Neural progenitor cell (in vitro differentiated cells): ENCODE data around the gene THBS4. TPM values are rescaled to one million over a fixed set of nuclear protein-coding genes. Genes with fewer than 3 reads are reported as not detected.
A peak's percentile ranks its signal among the peaks of the same experiment; 100 is the strongest.

ENCODE experiments used
- DNase-seq: peaks from one replicate; pipeline ENCODE4 v3.0.0-alpha.2; 2016; ENCODE audit warnings: low spot score
- H2AFZ ChIP-seq: fragments of 200-600 bp; sonication (generic); replicated peaks from 2 replicates; pipeline ENCODE4 v1.6.1; 2016; ENCODE audit warnings: antibody characterized with exemption
- H3F3A ChIP-seq: fragments of 200-600 bp; sonication (generic); 2 replicates; pipeline ENCODE4 v1.6.1; 2016; ENCODE audit warnings: antibody characterized with exemption, low read depth
- H3K27ac ChIP-seq: fragments of 200-600 bp; sonication (generic); 2 replicates; pipeline ENCODE4 v1.5.1; 2016; ENCODE audit warnings: mild to moderate bottlenecking
- H3K27me3 ChIP-seq: fragments of 200-600 bp; sonication (generic); 2 replicates; pipeline ENCODE4 v1.6.1; 2016; ENCODE audit warnings: mild to moderate bottlenecking, moderate library complexity
- H3K36me3 ChIP-seq: fragments of 200-600 bp; sonication (generic); 2 replicates; pipeline ENCODE4 v1.5.1; 2016
- H3K4me1 ChIP-seq: fragments of 200-600 bp; sonication (generic); 2 replicates; pipeline ENCODE4 v1.6.1; 2016; ENCODE audit warnings: mixed run types
- H3K4me2 ChIP-seq: fragments of 200-600 bp; sonication (generic); 2 replicates; pipeline ENCODE4 v1.6.1; 2016
- H3K4me3 ChIP-seq: fragments of 200-600 bp; sonication (generic); 2 replicates; pipeline ENCODE4 v1.5.1; 2016
- H3K79me2 ChIP-seq: fragments of 200-600 bp; sonication (generic); 2 replicates; pipeline ENCODE4 v1.6.1; 2016; ENCODE audit warnings: low read depth
- H3K9ac ChIP-seq: fragments of 200-600 bp; sonication (generic); 2 replicates; pipeline ENCODE4 v1.6.1; 2016
- H3K9me3 ChIP-seq: fragments of 200-600 bp; sonication (generic); 2 replicates; pipeline ENCODE4 v1.5.1; 2016; ENCODE audit warnings: low read depth
- H4K20me1 ChIP-seq: fragments of 200-600 bp; sonication (generic); 2 replicates; pipeline ENCODE4 v1.6.1; 2016; ENCODE audit warnings: low read depth
- H3K27ac Mint-ChIP-seq: 3 replicates; pipeline ENCODE4 v1.8.0; 2021; ENCODE audit warnings: mixed read lengths
- H3K27me3 Mint-ChIP-seq: 2 replicates; pipeline ENCODE4 v1.8.0; 2022; ENCODE audit warnings: low read depth, mild to moderate bottlenecking, inconsistent platforms, moderate library complexity, mixed read lengths; ENCODE audit not compliant: insufficient read depth
- H3K36me3 Mint-ChIP-seq: 3 replicates; pipeline ENCODE4 v1.8.0; 2021; ENCODE audit warnings: mixed read lengths
- H3K4me1 Mint-ChIP-seq: 3 replicates; pipeline ENCODE4 v1.8.0; 2021; ENCODE audit warnings: mixed read lengths
- H3K4me3 Mint-ChIP-seq: 3 replicates; pipeline ENCODE4 v1.8.0; 2021; ENCODE audit warnings: mild to moderate bottlenecking, moderate library complexity, mixed read lengths
- H3K9me3 Mint-ChIP-seq: 3 replicates; pipeline ENCODE4 v1.8.0; 2020; ENCODE audit warnings: mixed read lengths
- EZH2 ChIP-seq: fragments of 200-600 bp; sonication (generic); IDR thresholded peaks from 2 replicates; pipeline ENCODE4 v1.6.1; 2017; ENCODE audit warnings: antibody characterized with exemption, mild to moderate bottlenecking, moderate library complexity
- EZH2phosphoT487 ChIP-seq: fragments of 200-600 bp; sonication (generic); IDR thresholded peaks from 2 replicates; pipeline ENCODE4 v1.6.1; 2017; ENCODE audit warnings: antibody characterized with exemption
- total RNA-seq: library from RNA; depleted of rRNA; stranded (reverse); fragments of >200 nt; gene quantifications from 2 replicates; pipeline ENCODE4 v1.2.3, GENCODE V29; 2015; ENCODE audit warnings: low replicate concordance
- TF ChIP-seq, protein P1 (sequence below): fragments of 200-600 bp; sonication (generic); IDR thresholded peaks from 2 replicates; pipeline ENCODE4 v1.5.1; 2017; ENCODE audit warnings: antibody characterized with exemption, mild to moderate bottlenecking

The THBS4 gene
- total RNA-seq, 1 donor from 2014 or later, result 31.6 TPM

DNA sequence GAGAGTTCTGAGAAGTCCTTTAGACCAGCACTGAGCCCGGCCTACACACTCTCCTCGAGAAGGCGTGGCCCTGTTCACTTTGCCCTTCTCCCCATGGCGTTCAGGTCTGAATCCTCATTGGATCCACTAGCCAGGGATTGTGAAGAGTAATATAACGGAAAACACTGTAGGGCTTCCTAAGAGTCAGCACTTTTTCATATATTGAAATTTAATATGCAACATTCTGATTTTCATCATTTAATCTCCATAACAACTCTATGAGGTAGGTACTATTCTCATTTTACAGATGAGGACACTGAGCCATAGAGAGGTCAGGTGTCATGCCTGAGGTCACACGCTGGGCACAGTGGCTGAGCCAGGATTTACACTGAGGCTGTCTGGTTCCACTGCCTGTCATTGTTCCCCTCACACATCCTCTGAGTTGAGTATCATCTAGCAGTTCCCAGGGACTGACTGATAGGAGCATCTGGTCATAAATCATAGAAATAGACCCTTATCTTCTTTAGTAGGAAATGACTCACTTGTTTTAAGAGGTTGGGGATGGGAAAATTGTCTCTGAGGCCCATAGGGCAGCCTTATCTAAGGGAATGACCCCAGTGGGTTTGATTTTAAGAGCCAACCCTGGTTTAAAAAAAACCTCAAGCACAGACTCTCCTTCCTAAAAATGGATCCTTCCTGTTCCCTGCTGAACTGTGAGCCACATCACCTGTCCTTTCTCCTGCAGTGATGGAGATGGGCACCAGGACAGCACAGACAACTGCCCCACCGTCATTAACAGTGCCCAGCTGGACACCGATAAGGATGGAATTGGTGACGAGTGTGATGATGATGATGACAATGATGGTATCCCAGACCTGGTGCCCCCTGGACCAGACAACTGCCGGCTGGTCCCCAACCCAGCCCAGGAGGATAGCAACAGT, 41.2 kb downstream of the THBS4 start:
- Mint-ChIP-seq H3K27me3 (peaks cover 8% of the 10 kb centered on the region), H3K4me3 (no peak overlapping the region), H3K27ac (no peak overlapping the region), H3K9me3 (no peaks in the 10 kb centered on the region), H3K36me3 (peaks cover 11% of the 10 kb centered on the region), H3K4me1 (no peaks in the 10 kb centered on the region)
- Histone ChIP-seq H3K9ac (no peak overlapping the region), H3K4me2 (no peak overlapping the region), H3K27me3 (no peaks in the 10 kb centered on the region), H2AFZ (no peak overlapping the region), H3K27ac (no peak overlapping the region), H4K20me1 (no peaks in the 10 kb centered on the region), H3K36me3 (no peaks in the 10 kb centered on the region), H3K9me3 (no peaks in the 10 kb centered on the region), H3F3A (no peaks in the 10 kb centered on the region), H3K4me1 (no peaks in the 10 kb centered on the region), H3K4me3 (no peak overlapping the region), H3K79me2 (no peaks in the 10 kb centered on the region)
- no peak for DNase-seq
- TF ChIP-seq EZH2phosphoT487, result no peak
- TF ChIP-seq, protein P1, sequence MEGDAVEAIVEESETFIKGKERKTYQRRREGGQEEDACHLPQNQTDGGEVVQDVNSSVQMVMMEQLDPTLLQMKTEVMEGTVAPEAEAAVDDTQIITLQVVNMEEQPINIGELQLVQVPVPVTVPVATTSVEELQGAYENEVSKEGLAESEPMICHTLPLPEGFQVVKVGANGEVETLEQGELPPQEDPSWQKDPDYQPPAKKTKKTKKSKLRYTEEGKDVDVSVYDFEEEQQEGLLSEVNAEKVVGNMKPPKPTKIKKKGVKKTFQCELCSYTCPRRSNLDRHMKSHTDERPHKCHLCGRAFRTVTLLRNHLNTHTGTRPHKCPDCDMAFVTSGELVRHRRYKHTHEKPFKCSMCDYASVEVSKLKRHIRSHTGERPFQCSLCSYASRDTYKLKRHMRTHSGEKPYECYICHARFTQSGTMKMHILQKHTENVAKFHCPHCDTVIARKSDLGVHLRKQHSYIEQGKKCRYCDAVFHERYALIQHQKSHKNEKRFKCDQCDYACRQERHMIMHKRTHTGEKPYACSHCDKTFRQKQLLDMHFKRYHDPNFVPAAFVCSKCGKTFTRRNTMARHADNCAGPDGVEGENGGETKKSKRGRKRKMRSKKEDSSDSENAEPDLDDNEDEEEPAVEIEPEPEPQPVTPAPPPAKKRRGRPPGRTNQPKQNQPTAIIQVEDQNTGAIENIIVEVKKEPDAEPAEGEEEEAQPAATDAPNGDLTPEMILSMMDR, result no peak
- TF ChIP-seq EZH2, result no peak

DNA sequence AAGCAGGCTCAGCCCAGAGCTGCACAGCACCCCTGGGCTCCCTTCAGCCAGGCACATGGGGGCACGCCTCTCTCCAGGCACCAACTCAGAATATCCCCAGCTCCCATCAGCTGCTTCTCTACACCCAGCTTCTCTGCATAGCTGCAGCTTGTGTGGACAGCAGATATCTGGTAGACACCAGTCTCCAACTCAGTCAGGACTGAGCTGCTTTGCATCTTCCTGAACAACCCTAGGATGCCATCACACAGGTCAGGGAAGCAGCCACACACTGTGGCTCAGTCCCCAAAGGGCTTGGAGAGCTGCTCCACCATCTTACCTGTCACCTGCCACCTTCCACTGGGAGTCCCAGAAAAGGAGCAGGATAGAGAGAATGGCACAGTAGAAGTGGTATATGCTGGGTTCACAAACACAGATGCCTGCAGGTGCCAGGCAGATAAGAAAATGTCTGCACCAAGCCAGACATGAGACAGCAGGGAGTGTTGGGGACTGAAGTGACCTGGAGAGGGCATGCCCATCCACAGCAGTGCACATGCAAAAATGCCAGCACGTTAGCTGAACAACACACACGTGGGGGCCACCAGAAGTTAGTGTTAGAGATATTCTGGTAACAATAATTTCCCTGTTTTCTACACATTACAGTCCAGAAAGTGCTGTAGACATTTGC, 42.0 kb downstream of the THBS4 start:
- Mint-ChIP-seq H3K9me3 (no peaks in the 10 kb centered on the region), H3K27ac (peak overlapping the region; percentile 46), H3K36me3 (peaks cover 4% of the 10 kb centered on the region), H3K4me3 (no peak overlapping the region), H3K4me1 (no peaks in the 10 kb centered on the region), H3K27me3 (peaks cover 8% of the 10 kb centered on the region)
- DNase-seq, result no peak
- no peaks in the 10 kb centered on the region for H3K9me3 ChIP-seq
- H3K27ac ChIP-seq, result no peak overlapping the region
- H3K9ac ChIP-seq, result no peak overlapping the region
- H4K20me1 ChIP-seq, result no peaks in the 10 kb centered on the region
- H3K79me2 ChIP-seq, result no peaks in the 10 kb centered on the region
- H3F3A ChIP-seq, result no peaks in the 10 kb centered on the region
- no peaks in the 10 kb centered on the region for H3K4me1 ChIP-seq
- no peak overlapping the region for H3K4me2 ChIP-seq
- H3K4me3 ChIP-seq, result no peak overlapping the region
- no peak overlapping the region for H2AFZ ChIP-seq
- TF ChIP-seq, protein P1, result no peak
- no peak for TF ChIP-seq EZH2
- no peak for TF ChIP-seq EZH2phosphoT487
- H3K36me3 ChIP-seq, result no peaks in the 10 kb centered on the region
- no peaks in the 10 kb centered on the region for H3K27me3 ChIP-seq

DNA sequence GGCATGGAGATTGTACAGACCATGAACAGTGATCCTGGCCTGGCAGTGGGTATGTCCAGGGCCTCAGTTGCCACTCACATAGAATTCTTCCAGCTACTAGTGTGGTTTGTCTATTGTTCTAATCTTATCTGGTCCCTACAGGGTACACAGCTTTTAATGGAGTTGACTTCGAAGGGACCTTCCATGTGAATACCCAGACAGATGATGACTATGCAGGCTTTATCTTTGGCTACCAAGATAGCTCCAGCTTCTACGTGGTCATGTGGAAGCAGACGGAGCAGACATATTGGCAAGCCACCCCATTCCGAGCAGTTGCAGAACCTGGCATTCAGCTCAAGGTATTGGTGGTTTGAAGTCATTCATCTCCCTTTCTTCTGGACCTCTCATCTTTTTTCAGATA, 43.8 kb downstream of the THBS4 start:
- no peaks in the 10 kb centered on the region for H3K4me1 ChIP-seq
- TF ChIP-seq EZH2phosphoT487 (no peak), EZH2 (no peak)
- TF ChIP-seq, protein P1, result no peak
- no peaks in the 10 kb centered on the region for H3K9me3 Mint-ChIP-seq
- H3K36me3 Mint-ChIP-seq, result peaks cover 2% of the 10 kb centered on the region
- no peak overlapping the region for H2AFZ ChIP-seq
- no peaks in the 10 kb centered on the region for H3K79me2 ChIP-seq
- H3K4me2 ChIP-seq, result no peak overlapping the region
- H3K27ac Mint-ChIP-seq, result no peak overlapping the region
- no peak overlapping the region for H3K4me3 ChIP-seq
- H3K9ac ChIP-seq, result no peak overlapping the region
- H3K9me3 ChIP-seq, result no peaks in the 10 kb centered on the region
- H4K20me1 ChIP-seq, result no peaks in the 10 kb centered on the region
- no peak for DNase-seq
- H3K36me3 ChIP-seq, result no peaks in the 10 kb centered on the region
- H3K27me3 Mint-ChIP-seq, result peaks cover 3% of the 10 kb centered on the region
- peaks cover 2% of the 10 kb centered on the region for H3K4me1 Mint-ChIP-seq
- no peaks in the 10 kb centered on the region for H3K27me3 ChIP-seq
- peaks cover 8% of the 10 kb centered on the region for H3F3A ChIP-seq
- H3K27ac ChIP-seq, result no peak overlapping the region
- H3K4me3 Mint-ChIP-seq, result no peak overlapping the region
